ENCODE data around the gene PCK2.

DNA sequence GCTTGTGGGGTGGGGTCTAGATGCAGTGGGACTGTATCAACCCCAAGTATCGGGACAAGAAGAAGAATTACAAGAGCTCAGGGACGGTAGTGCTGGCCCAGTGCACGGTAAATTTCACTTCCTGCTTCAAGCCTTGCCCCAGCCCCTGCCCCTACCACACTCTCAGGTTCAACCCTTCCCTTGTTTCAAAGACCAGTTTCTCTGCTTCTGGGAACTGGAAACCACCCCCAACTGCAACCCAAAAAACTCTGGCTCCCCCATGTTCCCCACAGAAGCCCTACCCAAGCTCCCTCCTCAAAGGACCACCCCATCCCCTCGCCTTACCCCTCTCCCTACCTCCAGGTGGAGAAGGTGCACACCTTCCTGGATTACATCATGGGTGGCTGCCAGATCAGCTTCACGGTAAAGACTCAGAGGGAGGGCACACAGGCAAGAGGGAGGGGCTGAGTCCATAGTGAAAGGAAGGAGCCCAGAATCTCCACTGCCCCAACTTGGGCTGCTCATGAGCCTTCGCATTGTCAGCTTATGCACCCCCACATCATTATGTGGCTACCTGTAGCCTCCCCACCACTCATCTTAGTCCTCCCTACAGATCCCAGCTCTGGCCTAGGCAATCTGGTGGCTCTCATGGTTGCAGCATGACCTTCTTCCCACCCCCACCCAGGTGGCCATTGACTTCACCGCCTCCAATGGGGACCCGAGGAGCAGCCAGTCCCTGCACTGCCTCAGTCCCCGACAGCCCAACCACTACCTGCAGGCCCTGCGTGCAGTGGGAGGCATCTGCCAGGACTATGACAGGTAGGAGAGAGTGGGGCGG, 18.4 kb upstream of the PCK2 start:
- TF ChIP-seq, protein P1, sequence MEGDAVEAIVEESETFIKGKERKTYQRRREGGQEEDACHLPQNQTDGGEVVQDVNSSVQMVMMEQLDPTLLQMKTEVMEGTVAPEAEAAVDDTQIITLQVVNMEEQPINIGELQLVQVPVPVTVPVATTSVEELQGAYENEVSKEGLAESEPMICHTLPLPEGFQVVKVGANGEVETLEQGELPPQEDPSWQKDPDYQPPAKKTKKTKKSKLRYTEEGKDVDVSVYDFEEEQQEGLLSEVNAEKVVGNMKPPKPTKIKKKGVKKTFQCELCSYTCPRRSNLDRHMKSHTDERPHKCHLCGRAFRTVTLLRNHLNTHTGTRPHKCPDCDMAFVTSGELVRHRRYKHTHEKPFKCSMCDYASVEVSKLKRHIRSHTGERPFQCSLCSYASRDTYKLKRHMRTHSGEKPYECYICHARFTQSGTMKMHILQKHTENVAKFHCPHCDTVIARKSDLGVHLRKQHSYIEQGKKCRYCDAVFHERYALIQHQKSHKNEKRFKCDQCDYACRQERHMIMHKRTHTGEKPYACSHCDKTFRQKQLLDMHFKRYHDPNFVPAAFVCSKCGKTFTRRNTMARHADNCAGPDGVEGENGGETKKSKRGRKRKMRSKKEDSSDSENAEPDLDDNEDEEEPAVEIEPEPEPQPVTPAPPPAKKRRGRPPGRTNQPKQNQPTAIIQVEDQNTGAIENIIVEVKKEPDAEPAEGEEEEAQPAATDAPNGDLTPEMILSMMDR (IDR thresholded peaks at IDR 0.05) = no peak
- TF ChIP-seq EP300 (IDR thresholded peaks at IDR 0.05) (no peak), POLR2A (IDR thresholded peaks at IDR 0.05; ENCODE audit: low read depth) (no peak), POLR2AphosphoS5 (IDR thresholded peaks at IDR 0.05) (no peak)
